C4-2B (cell line): ENCODE results near the gene SLC1A4.

Source experiments
- CTCF ChIP-seq: fragments of 450-650 bp; conservative IDR thresholded peaks from 2 replicates; pipeline ENCODE4 v1.5.1; 2017; ENCODE audit warnings: mild to moderate bottlenecking
- ZFX ChIP-seq: fragments of 450-650 bp; IDR thresholded peaks from 2 replicates; pipeline ENCODE4 v1.6.1; 2017

- no peak for TF ChIP-seq CTCF
- TF ChIP-seq ZFX = no peak
These were observed 3.8 kb downstream of the SLC1A4 start for GRCh38 chr2:64992990-64993389.
